ENCODE data around the gene ALG12.

The ALG12 gene

GRCh38 chr22:49958366-49958921, 40.2 kb upstream of the ALG12 start:
- no peak for DNase-seq (ENCODE audit: low read depth in 3 of 3)

GRCh38 chr22:49957826-49958365, 39.7 kb upstream of the ALG12 start:
- no peak for DNase-seq (ENCODE audit: low read depth in 3 of 3)

- no peak for DNase-seq (ENCODE audit: low read depth in 3 of 3)
These were observed 38.9 kb upstream of the ALG12 start for GRCh38 chr22:49956914-49957825.

GRCh38 chr22:49956418-49956770, 38.2 kb upstream of the ALG12 start:
- no peak for DNase-seq (ENCODE audit: low read depth in 3 of 3)

- DNase-seq (ENCODE audit: low read depth in 3 of 3) = no peak
These were observed 37.6 kb upstream of the ALG12 start for GRCh38 chr22:49955581-49956417.

- DNase-seq (ENCODE audit: low read depth in 3 of 3) = no peak
These were observed 36.8 kb upstream of the ALG12 start for GRCh38 chr22:49954991-49955580.

- DNase-seq (ENCODE audit: low read depth in 3 of 3) = no peak
These were observed 36.1 kb upstream of the ALG12 start for GRCh38 chr22:49954354-49954753.

- no peak for DNase-seq (ENCODE audit: low read depth in 3 of 3)
These were observed 35.6 kb upstream of the ALG12 start for GRCh38 chr22:49953680-49954344.

- no peak for DNase-seq (ENCODE audit: low read depth in 3 of 3)
These were observed 34.9 kb upstream of the ALG12 start for GRCh38 chr22:49953027-49953679.

GRCh38 chr22:49951986-49952896, 34.0 kb upstream of the ALG12 start:
- no peak for DNase-seq (ENCODE audit: low read depth in 3 of 3)

- DNase-seq (ENCODE audit: low read depth in 3 of 3) = no peak
These were observed 33.4 kb upstream of the ALG12 start for GRCh38 chr22:49951678-49951985.

GRCh38 chr22:49951000-49951677, 32.9 kb upstream of the ALG12 start:
- DNase-seq (ENCODE audit: low read depth in 3 of 3) = no peak

- no peak for DNase-seq (ENCODE audit: low read depth in 3 of 3)
These were observed 32.3 kb upstream of the ALG12 start for GRCh38 chr22:49950396-49950994.

- DNase-seq (ENCODE audit: low read depth in 3 of 3) = no peak
These were observed 31.7 kb upstream of the ALG12 start for GRCh38 chr22:49949914-49950292.

- DNase-seq (ENCODE audit: low read depth in 3 of 3) = no peak
These were observed 31.0 kb upstream of the ALG12 start for GRCh38 chr22:49948958-49949913.

GRCh38 chr22:49948116-49948957, 30.1 kb upstream of the ALG12 start:
- no peak for DNase-seq (ENCODE audit: low read depth in 3 of 3)

- no peak for DNase-seq (ENCODE audit: low read depth in 3 of 3)
These were observed 29.0 kb upstream of the ALG12 start for GRCh38 chr22:49947296-49947622.
